NCI-H2196 (cell line): ENCODE data around the gene NASP.

ENCODE experiments used
- DNase-seq: peaks from one replicate; lab custom pipeline; 2025; ENCODE audit not compliant: unreplicated experiment; lab: John Stamatoyannopoulos, UW

NASP gene

GRCh38 chr1:45666836-45667235 lies 83.0 kb downstream of the NASP start:
- DNase-seq: no peak

- DNase-seq: no peak
Observed at GRCh38 chr1:45667321-45668111, 83.7 kb downstream of the NASP start.
